T-cell (primary cell): ENCODE measurements around the gene ZC2HC1C. TPM values are rescaled to one million over a fixed set of nuclear protein-coding genes. Genes with fewer than 3 reads are reported as not detected.

Experiments used
- ATAC-seq, 4 experiments: fragments of 200-7000 bp in 3 of 4; fragments of 150-1000 bp in 1 of 4; cut with Tn5 transposase; replicated peaks in 1 of 4; 1 replicate in 3 of 4; 2 replicates in 1 of 4; pipeline ENCODE4 v1.10.0; 2021; ENCODE audit warnings: moderate library complexity in 3 of 4, mild to moderate bottlenecking in 2 of 4, moderate number of reproducible peaks in 1 of 4
- CTCF ChIA-PET, 2 donors: fragments of 300-600 bp; sonication (Branson Sonifier 250); formaldehyde crosslinking; loops; one replicate each; lab custom pipeline; 2022; ENCODE audit warnings: antibody characterized with exemption in 2 of 2; lab: Charles Lee
- POLR2A ChIA-PET, 2 donors: fragments of 300-600 bp; sonication (Branson Sonifier 250); formaldehyde crosslinking; loops; one replicate each; lab custom pipeline; 2022; ENCODE audit warnings: antibody characterized with exemption in 2 of 2; lab: Charles Lee
- DNase-seq, 35 experiments: peaks; one replicate each; pipeline versions ENCODE4 v3.0.0 to v3.0.0-alpha.2; 2013 to 2023
- H3K27ac ChIP-seq: one replicate; pipeline ENCODE4 v1.5.1; 2013; ENCODE audit warnings: low read length
- H3K27me3 ChIP-seq, 2 experiments: replicated peaks in 1 of 2; 1 replicate in 1 of 2; 2 replicates in 1 of 2; pipeline versions ENCODE4 v1.6.1 to v1.7.0; 2013; ENCODE audit warnings: low read length in 1 of 2, mixed read lengths in 1 of 2; ENCODE audit not compliant: control insufficient read depth in 2 of 2, insufficient read depth in 2 of 2; ENCODE audit errors: extremely low read depth in 1 of 2
- H3K36me3 ChIP-seq, 2 donors: 1 replicate in 1 of 2; 2 replicates in 1 of 2; pipeline versions ENCODE4 v1.6.1 to v1.7.0; 2013; ENCODE audit warnings: low read length in 1 of 2; ENCODE audit not compliant: control insufficient read depth in 2 of 2, insufficient read depth in 1 of 2; ENCODE audit errors: extremely low read depth in 1 of 2
- H3K4me1 ChIP-seq, 2 experiments: 1 replicate in 1 of 2; 2 replicates in 1 of 2; pipeline versions ENCODE4 v1.6.1 to v1.7.0; 2013; ENCODE audit warnings: low read length in 2 of 2, mixed read lengths in 1 of 2; ENCODE audit not compliant: insufficient read depth in 2 of 2, control insufficient read depth in 1 of 2; ENCODE audit errors: extremely low read depth in 1 of 2
- H3K4me3 ChIP-seq, 2 donors: 1 replicate in 1 of 2; 2 replicates in 1 of 2; pipeline versions ENCODE4 v1.5.1 to v1.7.0; 2013; ENCODE audit warnings: mild to moderate bottlenecking in 2 of 2, low read length in 1 of 2, moderate library complexity in 1 of 2; ENCODE audit not compliant: control insufficient read depth in 1 of 2; ENCODE audit errors: extremely low read depth in 1 of 2
- H3K9me3 ChIP-seq: 2 replicates; pipeline ENCODE4 v1.7.0; 2013
- H3K27ac Mint-ChIP-seq, 2 donors: one replicate each; pipeline ENCODE4 v1.8.0; 2020 to 2021; ENCODE audit warnings: mild to moderate bottlenecking in 2 of 2, mixed read lengths in 2 of 2
- H3K27me3 Mint-ChIP-seq, 2 donors: one replicate each; pipeline ENCODE4 v1.8.0; 2021 to 2022; ENCODE audit warnings: mixed read lengths in 2 of 2
- H3K36me3 Mint-ChIP-seq: one replicate; pipeline ENCODE4 v1.8.0; 2021; ENCODE audit warnings: mixed read lengths
- H3K4me1 Mint-ChIP-seq, 3 donors: one replicate each; pipeline ENCODE4 v1.8.0; 2020 to 2022; ENCODE audit warnings: mixed read lengths in 3 of 3, mild to moderate bottlenecking in 1 of 3
- H3K4me3 Mint-ChIP-seq, 3 donors: one replicate each; pipeline ENCODE4 v1.8.0; 2020 to 2022; ENCODE audit warnings: mild to moderate bottlenecking in 3 of 3, mixed read lengths in 3 of 3, moderate library complexity in 3 of 3
- H3K9me3 Mint-ChIP-seq, 3 donors: one replicate each; pipeline ENCODE4 v1.8.0; 2020 to 2022; ENCODE audit warnings: mixed read lengths in 3 of 3
- WGBS: methylation state at CpG from one replicate; pipeline ENCODE4 v1.1.5; 2013; ENCODE audit warnings: missing lambda C conversion rate; ENCODE audit not compliant: insufficient coverage; 5-methylcytosine and 5-hydroxymethylcytosine counted together
- total RNA-seq, 35 experiments: library from RNA in 6 of 35; stranded (reverse) in 6 of 35; fragments of 120-200 nt in 1 of 35; gene quantifications; one replicate each; pipeline versions ENCODE4 v1.2.1 to v1.2.4 and lab custom pipeline; 2013 to 2026

Gene ZC2HC1C
- total RNA-seq, 5 donors from 2014 or later (not counting 1 experiment from before 2014, with no cell fraction given): 0.36 to 1.3 (median 0.56) TPM; not detected in 1

DNA sequence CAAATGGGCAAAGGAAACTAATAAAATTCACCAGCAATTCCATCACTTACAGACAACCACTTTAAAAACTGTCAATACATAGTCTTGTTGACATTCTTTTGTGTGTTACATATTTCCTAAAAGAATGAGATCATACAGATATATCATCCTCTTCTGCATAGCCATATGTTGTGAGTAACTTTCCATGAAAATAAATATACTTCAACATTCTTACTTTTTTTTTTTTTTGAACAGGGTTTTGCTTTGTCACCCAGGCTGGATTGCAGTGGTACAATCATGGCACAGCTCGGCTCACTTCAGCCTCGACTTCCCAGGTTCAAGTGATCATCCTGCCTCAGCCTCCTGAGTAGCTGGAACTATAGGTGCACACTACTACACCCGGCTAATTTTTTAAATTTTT lies 20.9 kb downstream of the ZC2HC1C start:
- Histone ChIP-seq H3K4me3 (no peak overlapping the region), H3K27me3 (no peaks in the 10 kb centered on the region), H3K4me1 (no peaks in the 10 kb centered on the region), H3K27ac (no peak overlapping the region), H3K9me3 (no peaks in the 10 kb centered on the region), H3K36me3 (peaks cover 0 to 64% of the 10 kb centered on the region in 2 donors)
- ChIA-PET POLR2A (no interaction called here), CTCF (interaction anchor here in 1 of 2 donors (0.7 to 2.5 kb wide), 2 partner anchors 36 to 229 kb away, joined by 3 to 30 read pairs; no protein-coding TSS in a partner anchor)
- no peak overlapping the region for H3K4me3 Mint-ChIP-seq
- ATAC-seq: no peak
- no peaks in the 10 kb centered on the region for H3K27me3 Mint-ChIP-seq
- peak overlapping the region in 1 of 2 donors; percentile 16 for H3K27ac Mint-ChIP-seq
- no peaks in the 10 kb centered on the region for H3K9me3 Mint-ChIP-seq
- WGBS: 95% methylated on average over 3 of the region's 3 CpGs
- no peak for DNase-seq
- H3K36me3 Mint-ChIP-seq: peaks cover 47% of the 10 kb centered on the region
- H3K4me1 Mint-ChIP-seq: no peaks in the 10 kb centered on the region

DNA sequence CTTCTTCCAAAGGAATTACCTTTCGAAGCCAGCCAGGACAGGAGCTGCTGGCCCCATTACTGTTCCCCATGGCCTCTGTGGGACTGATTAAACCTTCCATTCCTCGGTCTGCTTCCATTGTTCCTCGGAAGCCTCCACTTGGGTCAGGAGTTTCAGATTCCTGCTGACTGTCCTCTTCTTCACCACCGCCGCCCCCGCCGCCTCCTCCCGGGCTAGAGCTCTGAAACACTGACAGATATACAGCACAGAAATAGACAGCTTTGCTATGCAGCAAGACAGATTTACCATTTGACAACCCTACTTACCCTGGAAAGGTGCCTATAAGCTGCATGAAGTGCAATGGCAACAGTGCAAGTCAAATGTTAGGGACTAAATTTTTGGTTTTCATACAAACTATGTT lies 21.8 kb downstream of the ZC2HC1C start:
- 96% methylated on average over 3 of the region's 8 CpGs for WGBS
- Histone ChIP-seq H3K36me3 (peaks cover under 1 to 66% of the 10 kb centered on the region in 2 donors), H3K4me3 (no peak overlapping the region), H3K4me1 (no peaks in the 10 kb centered on the region), H3K9me3 (no peaks in the 10 kb centered on the region), H3K27ac (no peak overlapping the region), H3K27me3 (no peaks in the 10 kb centered on the region)
- H3K36me3 Mint-ChIP-seq: peaks cover 49% of the 10 kb centered on the region
- no peaks in the 10 kb centered on the region for H3K9me3 Mint-ChIP-seq
- H3K4me3 Mint-ChIP-seq: no peak overlapping the region
- ATAC-seq (no peak), DNase-seq (no peak)
- H3K27me3 Mint-ChIP-seq: no peaks in the 10 kb centered on the region
- H3K4me1 Mint-ChIP-seq: no peaks in the 10 kb centered on the region
- ChIA-PET POLR2A (no interaction called here), CTCF (no interaction called here)
- H3K27ac Mint-ChIP-seq: no peak overlapping the region

DNA sequence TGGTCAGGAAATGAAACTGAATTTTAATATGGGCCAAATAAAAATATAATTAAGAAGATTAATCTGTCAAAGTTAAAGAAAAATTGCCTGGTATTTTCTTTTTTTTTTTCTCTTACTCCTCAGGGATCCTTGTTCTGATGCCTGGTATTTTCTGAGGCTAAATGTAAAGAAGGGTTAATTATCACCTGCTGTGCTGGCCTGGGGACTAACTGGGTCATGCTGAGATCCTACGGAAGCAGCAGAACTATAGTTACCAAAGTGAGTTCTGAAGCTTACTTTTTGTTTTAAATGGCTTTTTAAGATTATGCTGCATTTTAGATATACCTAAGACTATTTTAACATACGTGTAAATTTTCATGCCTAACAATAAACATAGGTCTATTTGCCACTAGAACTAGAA lies 23.3 kb downstream of the ZC2HC1C start:
- ChIA-PET POLR2A (interaction anchor here in 1 of 2 donors (0.5 kb wide), 1 partner anchor 66 kb away, joined by 11 read pairs; no protein-coding TSS in a partner anchor), CTCF (no interaction called here)
- Histone ChIP-seq H3K4me3 (no peak overlapping the region), H3K9me3 (no peaks in the 10 kb centered on the region), H3K36me3 (peaks cover 8 to 67% of the 10 kb centered on the region in 2 donors), H3K27me3 (no peaks in the 10 kb centered on the region), H3K27ac (no peak overlapping the region), H3K4me1 (no peaks in the 10 kb centered on the region)
- peaks cover 0 to 3% (median 0%) of the 10 kb centered on the region in 3 donors for H3K4me1 Mint-ChIP-seq
- 100% methylated on average over 1 of the region's 2 CpGs for WGBS
- H3K27me3 Mint-ChIP-seq: no peaks in the 10 kb centered on the region
- no peak overlapping the region for H3K27ac Mint-ChIP-seq
- H3K9me3 Mint-ChIP-seq: no peaks in the 10 kb centered on the region
- no peak overlapping the region for H3K4me3 Mint-ChIP-seq
- no peak for DNase-seq
- H3K36me3 Mint-ChIP-seq: peaks cover 46% of the 10 kb centered on the region
- ATAC-seq: no peak

DNA sequence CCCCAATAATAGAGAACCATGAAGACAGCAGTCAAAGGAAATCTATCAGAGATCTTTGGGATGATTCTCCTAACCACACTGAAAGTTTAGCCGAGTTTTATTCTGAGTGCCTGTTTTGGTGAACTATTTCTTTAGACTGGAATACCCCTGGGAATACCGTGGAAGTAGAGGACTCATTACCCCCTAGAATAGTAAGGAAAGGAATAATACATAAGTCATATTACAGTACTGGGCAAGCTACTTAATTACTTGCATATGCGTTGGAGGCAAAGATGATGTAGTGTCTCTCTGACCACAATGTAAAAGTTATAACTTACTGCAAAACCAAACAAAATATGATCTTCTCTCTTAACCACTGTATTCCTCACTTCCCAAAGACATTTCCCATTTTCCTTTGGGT lies 25.5 kb downstream of the ZC2HC1C start:
- Histone ChIP-seq H3K27me3 (no peaks in the 10 kb centered on the region), H3K27ac (no peak overlapping the region), H3K4me3 (no peak overlapping the region), H3K4me1 (no peaks in the 10 kb centered on the region), H3K9me3 (no peaks in the 10 kb centered on the region), H3K36me3 (peaks cover 14 to 73% of the 10 kb centered on the region in 2 donors)
- ATAC-seq: no peak
- H3K36me3 Mint-ChIP-seq: peaks cover 59% of the 10 kb centered on the region
- no peak overlapping the region for H3K27ac Mint-ChIP-seq
- H3K4me3 Mint-ChIP-seq: no peak overlapping the region
- no peaks in the 10 kb centered on the region for H3K27me3 Mint-ChIP-seq
- WGBS: no CpG with 5 or more reads among the region's 3 CpGs
- ChIA-PET POLR2A (no interaction called here), CTCF (no interaction called here)
- peaks cover 0 to 9% (median 0%) of the 10 kb centered on the region in 3 donors for H3K4me1 Mint-ChIP-seq
- no peak for DNase-seq
- no peaks in the 10 kb centered on the region for H3K9me3 Mint-ChIP-seq

DNA sequence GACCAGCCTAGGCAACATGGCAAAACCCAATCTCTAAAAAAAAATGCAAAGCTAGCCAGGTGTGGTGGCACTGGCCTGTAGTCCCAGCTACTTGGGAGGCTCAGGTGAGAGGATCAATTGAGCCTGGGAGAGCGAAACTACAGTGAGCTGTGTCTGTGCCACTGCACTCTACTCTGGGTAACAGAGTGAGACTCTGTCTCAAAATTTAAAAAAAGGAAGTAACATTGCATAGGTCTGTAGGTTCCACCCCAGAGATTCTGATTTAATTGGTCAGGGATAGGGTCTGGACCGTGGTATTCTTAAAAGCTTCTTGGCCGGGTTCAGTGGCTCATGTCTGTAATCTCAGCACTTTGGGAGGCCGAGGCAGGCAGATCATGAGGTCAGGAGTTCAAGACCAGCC lies 26.2 kb downstream of the ZC2HC1C start:
- peaks cover 14 to 80% of the 10 kb centered on the region in 2 donors for H3K36me3 ChIP-seq

DNA sequence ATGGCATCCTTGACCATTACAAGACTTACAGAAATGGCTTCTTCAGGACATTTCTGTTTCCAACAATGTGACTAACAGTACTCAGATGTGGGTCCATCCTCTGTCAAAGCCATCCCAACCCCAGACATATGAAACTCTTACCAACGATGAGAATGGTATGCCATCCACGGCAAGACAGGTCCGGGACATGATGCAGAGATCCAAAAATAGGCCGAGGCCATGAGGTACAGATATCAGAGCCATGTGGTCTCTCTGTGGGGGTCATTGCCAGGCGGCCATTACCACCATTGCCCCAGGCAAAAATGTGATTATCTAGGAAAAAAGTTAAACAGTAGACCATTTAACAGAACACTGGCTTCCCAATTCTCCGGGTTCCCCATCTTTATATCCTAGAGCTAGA lies 27.5 kb downstream of the ZC2HC1C start:
- Mint-ChIP-seq H3K4me3 (no peak overlapping the region), H3K27me3 (no peaks in the 10 kb centered on the region), H3K9me3 (no peaks in the 10 kb centered on the region), H3K36me3 (peaks cover 67% of the 10 kb centered on the region), H3K27ac (no peak overlapping the region), H3K4me1 (peaks cover 0 to 9% (median 0%) of the 10 kb centered on the region in 3 donors)
- ATAC-seq (no peak), DNase-seq (no peak)
- Histone ChIP-seq H3K4me1 (no peaks in the 10 kb centered on the region), H3K27ac (no peak overlapping the region), H3K27me3 (no peaks in the 10 kb centered on the region), H3K4me3 (no peak overlapping the region), H3K36me3 (peaks cover 14 to 82% of the 10 kb centered on the region in 2 donors), H3K9me3 (no peaks in the 10 kb centered on the region)
- CTCF ChIA-PET: interaction anchor here in 1 of 2 donors (0.7 to 1.2 kb wide), 2 partner anchors 9 to 20 kb away, joined by 3 read pairs; no protein-coding TSS in a partner anchor
- POLR2A ChIA-PET: no interaction called here
- WGBS: no CpG with 5 or more reads among the region's 6 CpGs

More for the DNA sequence above, 26.2 kb downstream of the ZC2HC1C start:
- 100% methylated on average over 3 of the region's 4 CpGs for WGBS
- H3K4me3 ChIP-seq: no peak overlapping the region
- H3K9me3 ChIP-seq: no peaks in the 10 kb centered on the region
- POLR2A ChIA-PET: no interaction called here
- Mint-ChIP-seq H3K4me1 (peaks cover 0 to 9% (median 0%) of the 10 kb centered on the region in 3 donors), H3K27me3 (no peaks in the 10 kb centered on the region), H3K4me3 (no peak overlapping the region), H3K9me3 (no peaks in the 10 kb centered on the region), H3K27ac (no peak overlapping the region), H3K36me3 (peaks cover 65% of the 10 kb centered on the region)
- no peak overlapping the region for H3K27ac ChIP-seq
- ATAC-seq (no peak), DNase-seq (no peak)
- CTCF ChIA-PET: interaction anchor here in 1 of 2 donors (0.6 kb wide), 2 partner anchors 238 to 829 kb away, joined by 3 read pairs; no protein-coding TSS in a partner anchor
- H3K27me3 ChIP-seq: no peaks in the 10 kb centered on the region
- H3K4me1 ChIP-seq: no peaks in the 10 kb centered on the region
